ENCODE results near the gene CNTLN. TPM values are rescaled to one million over a fixed set of nuclear protein-coding genes. Genes with fewer than 3 reads are reported as not detected.

Gene CNTLN
- total RNA-seq, 1 experiment from 2014 or later: 15.0 TPM

DNA sequence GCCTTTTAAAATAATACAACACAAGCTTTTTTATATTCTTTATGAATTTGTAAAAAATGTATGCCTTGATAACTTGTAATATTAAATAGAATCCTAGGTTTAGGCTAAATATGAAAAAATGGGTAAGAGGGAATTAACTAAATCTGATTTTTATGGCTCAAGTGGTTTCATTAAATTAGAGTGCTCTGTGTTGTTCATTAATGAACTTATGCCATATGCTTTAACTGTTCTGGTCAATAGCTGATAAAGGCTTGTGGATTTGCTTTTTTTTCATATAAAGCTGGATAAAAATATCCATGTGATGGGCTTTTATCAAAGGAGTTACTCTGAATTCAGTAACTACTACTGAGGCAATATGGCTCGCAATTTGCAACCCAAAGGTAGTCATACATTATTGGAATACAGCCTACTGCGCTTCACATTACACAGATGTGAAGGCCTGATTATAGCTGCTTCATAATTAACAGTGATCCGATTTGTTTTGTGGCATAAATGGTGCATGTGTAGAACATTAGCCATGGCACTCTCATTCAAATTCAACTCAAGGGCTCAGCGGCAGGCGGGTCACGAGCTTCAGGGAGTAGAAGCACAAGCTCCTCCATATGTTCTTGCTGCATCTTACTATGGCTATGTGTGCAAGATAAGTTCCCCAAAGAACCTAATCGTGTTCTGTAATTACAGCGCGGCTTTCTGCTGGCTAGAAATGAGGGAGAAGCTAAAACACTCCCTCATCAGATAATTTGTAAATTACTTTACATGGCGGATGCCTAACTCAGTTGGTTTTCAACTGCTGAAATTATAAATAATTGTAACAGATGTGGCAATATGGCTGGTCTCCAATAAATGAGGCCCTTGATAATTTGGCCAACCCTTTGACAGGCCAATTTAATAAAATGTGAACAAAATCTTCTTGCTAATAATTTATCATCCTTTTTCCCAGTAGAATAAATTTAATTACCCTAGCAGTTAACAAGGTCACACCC lies 188.3 kb downstream of the CNTLN start:
- peak overlapping the region in 1 of 3 experiments; percentile 44; a peak in 2 of 7 replicates for H3K27ac Mint-ChIP-seq

More for the DNA sequence above, 188.3 kb downstream of the CNTLN start:
- no peak overlapping the region for H3K23ac ChIP-seq (ENCODE audit: insufficient read length, low read depth, low read length)
- no peaks in the 10 kb centered on the region for H3K27me3 ChIP-seq (ENCODE audit: insufficient read depth, low read length)
- no peaks in the 10 kb centered on the region for H3K4me1 ChIP-seq (ENCODE audit: insufficient read depth, low read length)
- DNase-seq: no peak
- H2BK20ac ChIP-seq (ENCODE audit: low read depth, low read length, poor library complexity, severe bottlenecking): no peak overlapping the region
- H4K91ac ChIP-seq (ENCODE audit: insufficient read length, low read depth, low read length): no peak overlapping the region
- no peak overlapping the region for H3K56ac ChIP-seq (ENCODE audit: insufficient read length, low read depth, low read length)
- H3K4ac ChIP-seq (ENCODE audit: low read depth, low read length): no peak overlapping the region
- no peak overlapping the region for H2AFZ ChIP-seq (ENCODE audit: low read length)
- H4K5ac ChIP-seq (ENCODE audit: insufficient read length, low read depth, low read length): no peak overlapping the region
- no peak overlapping the region for H2AK5ac ChIP-seq (ENCODE audit: insufficient read length, low read length)
- H3K23me2 ChIP-seq (ENCODE audit: insufficient read length, low read depth, low read length, poor library complexity, severe bottlenecking): no peaks in the 10 kb centered on the region
- no CpG with 5 or more reads among the region's 10 CpGs for WGBS (ENCODE audit: extremely low coverage, insufficient read length, low lambda C conversion rate)
- no peak overlapping the region for H2BK15ac ChIP-seq (ENCODE audit: low read depth, low read length)
- no peak overlapping the region for H3K4me2 ChIP-seq (ENCODE audit: insufficient read depth, insufficient read length, low read length)
- H3K14ac ChIP-seq (ENCODE audit: insufficient read depth, low read length): no peak overlapping the region
- Mint-ChIP-seq H3K36me3 (ENCODE audit: insufficient read depth in 1 of 3, low read depth in 3 of 3) (no peaks in the 10 kb centered on the region), H3K27me3 (ENCODE audit: low read depth) (no peaks in the 10 kb centered on the region), H3K9me3 (no peaks in the 10 kb centered on the region), H3K4me3 (no peak overlapping the region), H3K4me1 (peaks cover 0 to 3% of the 10 kb centered on the region in 2 experiments; a peak in 1 of 4 replicates)
- no peak overlapping the region for H2BK5ac ChIP-seq (ENCODE audit: insufficient read length, low read length)
- no peak overlapping the region for H2BK120ac ChIP-seq (ENCODE audit: low read depth, low read length, poor library complexity, severe bottlenecking)
- no peak overlapping the region for H2BK12ac ChIP-seq (ENCODE audit: insufficient read length, low read depth, low read length)
- H4K20me1 ChIP-seq (ENCODE audit: control insufficient read depth, insufficient read depth, insufficient read length): no peaks in the 10 kb centered on the region
- H3K79me1 ChIP-seq (ENCODE audit: insufficient read depth, low read depth, low read length, poor library complexity, severe bottlenecking): no peaks in the 10 kb centered on the region
- H3K79me2 ChIP-seq (ENCODE audit: insufficient read depth, low read length): no peaks in the 10 kb centered on the region
- no peak overlapping the region for H3T11ph ChIP-seq (ENCODE audit: low read length)
- H4K8ac ChIP-seq (replicated peaks; ENCODE audit: insufficient read length, low read depth, low read length): no peak overlapping the region
- no peak overlapping the region for H3K27ac ChIP-seq (ENCODE audit: insufficient read length, low read depth, low read length)
- no peaks in the 10 kb centered on the region for H3K9me3 ChIP-seq (ENCODE audit: control insufficient read depth, low read depth, low read length)
- no peak overlapping the region for H3K9ac ChIP-seq (ENCODE audit: extremely low read depth, insufficient read length, low read length)
- TF ChIP-seq CTCF (conservative IDR thresholded peaks at IDR 0.05): no peak
- H3K18ac ChIP-seq (ENCODE audit: insufficient read length, low read depth, low read length): no peak overlapping the region
